ENCODE data around the gene NRXN3.

NRXN3 gene

GRCh38 chr14:78162202-78162601 is 8.0 kb upstream of the NRXN3 start:
- ChIA-PET CTCF (no interaction called here), POLR2A (no interaction called here)
- no peak for TF ChIP-seq CTCF (IDR thresholded peaks at IDR 0.05; ENCODE audit: insufficient read depth, low read length, missing control alignments)

GRCh38 chr14:78164226-78164853 is 5.8 kb upstream of the NRXN3 start:
- CTCF ChIA-PET: interaction anchor here (1.6 kb wide), 1 partner anchor 402 kb away, joined by 4 read pairs; no protein-coding TSS in a partner anchor
- POLR2A ChIA-PET: no interaction called here
- H3K4me3 ChIP-seq (ENCODE audit: low read depth, low read length): no peak overlapping the region
- DNase-seq (ENCODE audit: low read depth, low spot score): no peak
- peak; percentile 31 for TF ChIP-seq CTCF (IDR thresholded peaks at IDR 0.05; ENCODE audit: insufficient read depth, low read length, missing control alignments)

More at GRCh38 chr14:78162202-78162601, 8.0 kb upstream of the NRXN3 start:
- DNase-seq (ENCODE audit: low read depth, low spot score): no peak
- no peak overlapping the region for H3K4me3 ChIP-seq (ENCODE audit: low read depth, low read length)

GRCh38 chr14:78172428-78172827 is 2.3 kb downstream of the NRXN3 start:
- DNase-seq (ENCODE audit: low read depth, low spot score): no peak

GRCh38 chr14:78173346-78174035 is 3.3 kb downstream of the NRXN3 start:
- no peak overlapping the region for H3K4me3 ChIP-seq (ENCODE audit: low read depth, low read length)
- ChIA-PET POLR2A (no interaction called here), CTCF (no interaction called here)
- TF ChIP-seq CTCF (IDR thresholded peaks at IDR 0.05; ENCODE audit: insufficient read depth, low read length, missing control alignments): no peak
- no peak for DNase-seq (ENCODE audit: low read depth, low spot score)

More at GRCh38 chr14:78172428-78172827, 2.3 kb downstream of the NRXN3 start:
- ChIA-PET CTCF (no interaction called here), POLR2A (no interaction called here)
- no peak for TF ChIP-seq CTCF (IDR thresholded peaks at IDR 0.05; ENCODE audit: insufficient read depth, low read length, missing control alignments)
- H3K4me3 ChIP-seq (ENCODE audit: low read depth, low read length): no peak overlapping the region

GRCh38 chr14:78175412-78175811 is 5.2 kb downstream of the NRXN3 start:
- no peak overlapping the region for H3K4me3 ChIP-seq (ENCODE audit: low read depth, low read length)
- no peak for TF ChIP-seq CTCF (IDR thresholded peaks at IDR 0.05; ENCODE audit: insufficient read depth, low read length, missing control alignments)
- ChIA-PET POLR2A (no interaction called here), CTCF (interaction anchor here (0.8 kb wide), 1 partner anchor 10 kb away, joined by 3 read pairs; no protein-coding TSS in a partner anchor)
- DNase-seq (ENCODE audit: low read depth, low spot score): no peak

GRCh38 chr14:78178071-78178470 is 7.9 kb downstream of the NRXN3 start:
- ChIA-PET POLR2A (no interaction called here), CTCF (no interaction called here)
- no peak overlapping the region for H3K4me3 ChIP-seq (ENCODE audit: low read depth, low read length)
- no peak for DNase-seq (ENCODE audit: low read depth, low spot score)
- TF ChIP-seq CTCF (IDR thresholded peaks at IDR 0.05; ENCODE audit: insufficient read depth, low read length, missing control alignments): no peak
